Measurements from ENCODE around the gene IL6ST.

- no peak for TF ChIP-seq CTCF (IDR thresholded peaks at IDR 0.05; ENCODE audit: poor library complexity)
- no peak for TF ChIP-seq EZH2phosphoT487 (IDR thresholded peaks at IDR 0.05; ENCODE audit: low read depth, severe bottlenecking, unreplicated experiment)
- TF ChIP-seq EZH2 (IDR thresholded peaks at IDR 0.05; ENCODE audit: borderline replicate concordance), result no peak
Observed at GRCh38 chr5:55973296-55973695, 21.5 kb downstream of the IL6ST start.
